ENCODE measurements around the gene ZNF732. TPM values are rescaled to one million over a fixed set of nuclear protein-coding genes. Genes with fewer than 3 reads are reported as not detected.

The ZNF732 gene
- 4.4 TPM for polyA plus RNA-seq (2013, experiment 1 of 4)
- 6.7 TPM for polyA plus RNA-seq (2013, experiment 2 of 4)
- polyA plus RNA-seq (2013, experiment 3 of 4), result 2.7 TPM
- 3.2 TPM for polyA plus RNA-seq (2013, experiment 4 of 4)

GRCh38 chr4:304969-305680 is at the start of gene ZNF732:
TSS of gene ZNF732 (minus strand) at chr4:305474. CDS start at chr4:305310, 164 bp downstream.
- no peaks in the 10 kb centered on the region for H3K9me3 ChIP-seq (ENCODE audit: control insufficient read depth, low read length)
- H3K36me3 ChIP-seq (ENCODE audit: control insufficient read depth, insufficient read depth, low read length), result no peaks in the 10 kb centered on the region
- H3K4me1 ChIP-seq (ENCODE audit: control insufficient read depth, insufficient read depth, low read length), result no peaks in the 10 kb centered on the region
- no peak within 1 kb of the TSS for H3K27ac ChIP-seq (ENCODE audit: insufficient read depth, low read depth, low read length, poor library complexity, severe bottlenecking)
- H3K4me3 ChIP-seq (ENCODE audit: insufficient read depth, low read depth, low read length), result peak within 1 kb of the TSS; percentile 63
- H3K27me3 ChIP-seq (ENCODE audit: control insufficient read depth, insufficient read depth, low read length, poor library complexity, severe bottlenecking), result no peaks in the 10 kb centered on the region
- 22 to 25% methylated on average over 53 of the region's 53 CpGs for WGBS, 2 experiments

- Histone ChIP-seq H3K9me3 (ENCODE audit: control insufficient read depth, low read length) (no peaks in the 10 kb centered on the region), H3K36me3 (ENCODE audit: control insufficient read depth, insufficient read depth, low read length) (peaks cover 23% of the 10 kb centered on the region), H3K27me3 (ENCODE audit: control insufficient read depth, insufficient read depth, low read length, poor library complexity, severe bottlenecking) (peaks cover 17% of the 10 kb centered on the region), H3K27ac (ENCODE audit: insufficient read depth, low read depth, low read length, poor library complexity, severe bottlenecking) (no peak overlapping the region), H3K4me3 (ENCODE audit: insufficient read depth, low read depth, low read length) (no peak overlapping the region), H3K4me1 (ENCODE audit: control insufficient read depth, insufficient read depth, low read length) (peaks cover 3% of the 10 kb centered on the region)
- WGBS, 2 experiments, result 91% methylated on average over 4 of the region's 4 CpGs
Observed at GRCh38 chr4:340011-340410, 34.7 kb upstream of the ZNF732 start.

- H3K9me3 ChIP-seq (ENCODE audit: control insufficient read depth, low read length), result no peaks in the 10 kb centered on the region
- no peak overlapping the region for H3K27ac ChIP-seq (ENCODE audit: insufficient read depth, low read depth, low read length, poor library complexity, severe bottlenecking)
- WGBS, 2 experiments, result 30% methylated on average over 13 of the region's 13 CpGs
- H3K4me1 ChIP-seq (ENCODE audit: control insufficient read depth, insufficient read depth, low read length), result peaks cover 3% of the 10 kb centered on the region
- H3K4me3 ChIP-seq (ENCODE audit: insufficient read depth, low read depth, low read length), result peak overlapping the region; percentile 93
- H3K36me3 ChIP-seq (ENCODE audit: control insufficient read depth, insufficient read depth, low read length), result peaks cover 12% of the 10 kb centered on the region
- peaks cover 17% of the 10 kb centered on the region for H3K27me3 ChIP-seq (ENCODE audit: control insufficient read depth, insufficient read depth, low read length, poor library complexity, severe bottlenecking)
Observed at GRCh38 chr4:338759-339097, 33.5 kb upstream of the ZNF732 start.

- no peaks in the 10 kb centered on the region for H3K9me3 ChIP-seq (ENCODE audit: control insufficient read depth, low read length)
Observed at GRCh38 chr4:337932-338758, 32.9 kb upstream of the ZNF732 start.

GRCh38 chr4:337143-337931 is 32.1 kb upstream of the ZNF732 start, which contains the start of gene ZNF141:
TSS of gene ZNF141 (plus strand) at chr4:337814. CDS start at chr4:337984, 170 bp downstream.
- Histone ChIP-seq H3K4me1 (ENCODE audit: control insufficient read depth, insufficient read depth, low read length) (peaks cover 3% of the 10 kb centered on the region), H3K27ac (ENCODE audit: insufficient read depth, low read depth, low read length, poor library complexity, severe bottlenecking) (peak within 1 kb of the TSS; percentile 41), H3K4me3 (ENCODE audit: insufficient read depth, low read depth, low read length) (peak within 1 kb of the TSS; percentile 93), H3K27me3 (ENCODE audit: control insufficient read depth, insufficient read depth, low read length, poor library complexity, severe bottlenecking) (peaks cover 17% of the 10 kb centered on the region), H3K36me3 (ENCODE audit: control insufficient read depth, insufficient read depth, low read length) (peaks cover 1% of the 10 kb centered on the region), H3K9me3 (ENCODE audit: control insufficient read depth, low read length) (no peaks in the 10 kb centered on the region)
- WGBS, 2 experiments, result 0 to 1% methylated on average over 57 to 59 of the region's 59 CpGs

More at GRCh38 chr4:337932-338758, 32.9 kb upstream of the ZNF732 start:
- Histone ChIP-seq H3K4me1 (ENCODE audit: control insufficient read depth, insufficient read depth, low read length) (peaks cover 3% of the 10 kb centered on the region), H3K27ac (ENCODE audit: insufficient read depth, low read depth, low read length, poor library complexity, severe bottlenecking) (peak overlapping the region; percentile 41), H3K27me3 (ENCODE audit: control insufficient read depth, insufficient read depth, low read length, poor library complexity, severe bottlenecking) (peaks cover 17% of the 10 kb centered on the region), H3K4me3 (ENCODE audit: insufficient read depth, low read depth, low read length) (peak overlapping the region; percentile 93), H3K36me3 (ENCODE audit: control insufficient read depth, insufficient read depth, low read length) (peaks cover 8% of the 10 kb centered on the region)
- WGBS, 2 experiments, result 2% methylated on average over 52 of the region's 52 CpGs

GRCh38 chr4:336893-337142 is 31.5 kb upstream of the ZNF732 start:
- Histone ChIP-seq H3K9me3 (ENCODE audit: control insufficient read depth, low read length) (no peaks in the 10 kb centered on the region), H3K4me3 (ENCODE audit: insufficient read depth, low read depth, low read length) (peak overlapping the region; percentile 93), H3K27me3 (ENCODE audit: control insufficient read depth, insufficient read depth, low read length, poor library complexity, severe bottlenecking) (peaks cover 17% of the 10 kb centered on the region), H3K27ac (ENCODE audit: insufficient read depth, low read depth, low read length, poor library complexity, severe bottlenecking) (peak overlapping the region; percentile 38), H3K36me3 (ENCODE audit: control insufficient read depth, insufficient read depth, low read length) (no peaks in the 10 kb centered on the region), H3K4me1 (ENCODE audit: control insufficient read depth, insufficient read depth, low read length) (peaks cover 3% of the 10 kb centered on the region)
- 0 to 1% methylated on average over 18 of the region's 18 CpGs for WGBS, 2 experiments

- Histone ChIP-seq H3K27ac (ENCODE audit: insufficient read depth, low read depth, low read length, poor library complexity, severe bottlenecking) (no peak overlapping the region), H3K36me3 (ENCODE audit: control insufficient read depth, insufficient read depth, low read length) (no peaks in the 10 kb centered on the region), H3K27me3 (ENCODE audit: control insufficient read depth, insufficient read depth, low read length, poor library complexity, severe bottlenecking) (peaks cover 17% of the 10 kb centered on the region), H3K4me3 (ENCODE audit: insufficient read depth, low read depth, low read length) (peak overlapping the region; percentile 93), H3K9me3 (ENCODE audit: control insufficient read depth, low read length) (no peaks in the 10 kb centered on the region), H3K4me1 (ENCODE audit: control insufficient read depth, insufficient read depth, low read length) (peaks cover 3% of the 10 kb centered on the region)
- 10% methylated on average over 71 of the region's 71 CpGs for WGBS, 2 experiments
Observed at GRCh38 chr4:336099-336892, 31.0 kb upstream of the ZNF732 start.

GRCh38 chr4:335515-335914 is 30.2 kb upstream of the ZNF732 start:
- Histone ChIP-seq H3K27ac (ENCODE audit: insufficient read depth, low read depth, low read length, poor library complexity, severe bottlenecking) (no peak overlapping the region), H3K27me3 (ENCODE audit: control insufficient read depth, insufficient read depth, low read length, poor library complexity, severe bottlenecking) (peaks cover 17% of the 10 kb centered on the region), H3K36me3 (ENCODE audit: control insufficient read depth, insufficient read depth, low read length) (no peaks in the 10 kb centered on the region), H3K9me3 (ENCODE audit: control insufficient read depth, low read length) (no peaks in the 10 kb centered on the region), H3K4me3 (ENCODE audit: insufficient read depth, low read depth, low read length) (no peak overlapping the region), H3K4me1 (ENCODE audit: control insufficient read depth, insufficient read depth, low read length) (peaks cover 3% of the 10 kb centered on the region)
- 81 to 87% methylated on average over 1 to 2 of the region's 2 CpGs for WGBS, 2 experiments

- 89 to 92% methylated on average over 8 of the region's 8 CpGs for WGBS, 2 experiments
- H3K4me3 ChIP-seq (ENCODE audit: insufficient read depth, low read depth, low read length), result no peak overlapping the region
- H3K9me3 ChIP-seq (ENCODE audit: control insufficient read depth, low read length), result no peaks in the 10 kb centered on the region
- H3K27ac ChIP-seq (ENCODE audit: insufficient read depth, low read depth, low read length, poor library complexity, severe bottlenecking), result no peak overlapping the region
- no peaks in the 10 kb centered on the region for H3K36me3 ChIP-seq (ENCODE audit: control insufficient read depth, insufficient read depth, low read length)
- no peaks in the 10 kb centered on the region for H3K27me3 ChIP-seq (ENCODE audit: control insufficient read depth, insufficient read depth, low read length, poor library complexity, severe bottlenecking)
- no peaks in the 10 kb centered on the region for H3K4me1 ChIP-seq (ENCODE audit: control insufficient read depth, insufficient read depth, low read length)
Observed at GRCh38 chr4:328729-329128, 23.5 kb upstream of the ZNF732 start.

Measured in ectodermal cell (in vitro differentiated cells).